ENCODE measurements around the gene HNRNPA2B1.
"Not testable (repeated sequence)": the region's sequence is repeated elsewhere in the genome, so short reads cannot be mapped to it uniquely, and the experiment has no call there.

Gene HNRNPA2B1

DNA sequence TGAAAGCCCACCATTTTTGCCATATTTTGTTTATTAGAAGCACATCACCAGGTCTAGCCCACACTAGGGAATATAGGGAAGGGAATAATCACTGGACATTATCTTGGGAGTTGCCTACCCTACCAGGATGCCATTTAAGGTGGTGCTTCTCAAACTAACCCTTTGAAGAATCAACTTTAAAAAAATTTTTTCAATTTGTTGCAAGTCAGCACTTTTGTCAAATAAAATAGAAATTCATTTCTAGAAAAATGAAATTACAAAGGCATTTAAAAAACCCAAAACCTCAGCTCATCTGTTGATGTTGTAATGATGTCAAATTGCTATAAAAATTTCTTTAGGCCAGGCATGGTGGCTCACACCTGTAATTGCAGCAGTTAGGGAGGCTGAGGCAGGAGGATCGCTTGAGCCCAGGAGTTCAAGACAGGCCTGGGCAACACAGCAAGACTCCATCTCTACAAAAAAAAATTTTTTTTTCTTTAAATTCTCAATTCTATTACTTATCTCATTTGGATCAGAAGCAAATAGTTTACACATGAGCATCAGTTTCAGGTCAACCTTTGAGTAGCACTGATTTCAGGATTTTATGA lies 51.1 kb downstream of the HNRNPA2B1 start:
- Histone ChIP-seq H3K79me2 (ENCODE audit: control insufficient read depth, low read length) (peaks cover 25% of the 10 kb centered on the region), H3K4me2 (ENCODE audit: low read length) (no peak overlapping the region), H3K9me2 (replicated peaks; ENCODE audit: control insufficient read depth, low read length) (no peaks in the 10 kb centered on the region; the same call in 1 of the 2 replicates), H3K9me3 (ENCODE audit: control insufficient read depth, insufficient read depth, low read length) (peaks cover 3% of the 10 kb centered on the region; the same call in 1 of the 2 replicates), H3K4me1 (ENCODE audit: control insufficient read depth, low read length) (peaks cover 27% of the 10 kb centered on the region), H3K27me3 (ENCODE audit: control insufficient read depth, low read length) (peaks cover 7% of the 10 kb centered on the region; the same call in 1 of the 2 replicates), H3K4me3 (ENCODE audit: low read length) (no peak overlapping the region), H4K20me1 (ENCODE audit: control insufficient read depth, insufficient read depth, low read depth, low read length) (no peaks in the 10 kb centered on the region), H3F3A (ENCODE audit: control insufficient read depth, insufficient read depth) (0 out of 2 replicates have a peak, but pooled peaks cover 7% of the 10 kb centered on the region), H3K27ac (ENCODE audit: low read depth, low read length) (no peak overlapping the region), H3K36me3 (ENCODE audit: control insufficient read depth, low read length) (0 out of 2 replicates have a peak, but pooled peaks cover 5% of the 10 kb centered on the region)
- no peak for TF ChIP-seq EZH2phosphoT487 (IDR thresholded peaks at IDR 0.05; ENCODE audit: borderline replicate concordance, low read length)
- TF ChIP-seq, protein P1, sequence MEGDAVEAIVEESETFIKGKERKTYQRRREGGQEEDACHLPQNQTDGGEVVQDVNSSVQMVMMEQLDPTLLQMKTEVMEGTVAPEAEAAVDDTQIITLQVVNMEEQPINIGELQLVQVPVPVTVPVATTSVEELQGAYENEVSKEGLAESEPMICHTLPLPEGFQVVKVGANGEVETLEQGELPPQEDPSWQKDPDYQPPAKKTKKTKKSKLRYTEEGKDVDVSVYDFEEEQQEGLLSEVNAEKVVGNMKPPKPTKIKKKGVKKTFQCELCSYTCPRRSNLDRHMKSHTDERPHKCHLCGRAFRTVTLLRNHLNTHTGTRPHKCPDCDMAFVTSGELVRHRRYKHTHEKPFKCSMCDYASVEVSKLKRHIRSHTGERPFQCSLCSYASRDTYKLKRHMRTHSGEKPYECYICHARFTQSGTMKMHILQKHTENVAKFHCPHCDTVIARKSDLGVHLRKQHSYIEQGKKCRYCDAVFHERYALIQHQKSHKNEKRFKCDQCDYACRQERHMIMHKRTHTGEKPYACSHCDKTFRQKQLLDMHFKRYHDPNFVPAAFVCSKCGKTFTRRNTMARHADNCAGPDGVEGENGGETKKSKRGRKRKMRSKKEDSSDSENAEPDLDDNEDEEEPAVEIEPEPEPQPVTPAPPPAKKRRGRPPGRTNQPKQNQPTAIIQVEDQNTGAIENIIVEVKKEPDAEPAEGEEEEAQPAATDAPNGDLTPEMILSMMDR (IDR thresholded peaks at IDR 0.05; ENCODE audit: low read depth, low read length, poor library complexity, severe bottlenecking) = no peak

GRCh38 chr7:26148307-26148700 lies 52.2 kb downstream of the HNRNPA2B1 start:
- Histone ChIP-seq H3K27me3 (ENCODE audit: control insufficient read depth, low read length) (peaks cover 14% of the 10 kb centered on the region), H3K4me1 (ENCODE audit: control insufficient read depth, low read length) (peaks cover 15% of the 10 kb centered on the region), H3K79me2 (ENCODE audit: control insufficient read depth, low read length) (peaks cover 13% of the 10 kb centered on the region)
- H3K36me3 ChIP-seq (ENCODE audit: control insufficient read depth, low read length); H3K4me3 ChIP-seq (ENCODE audit: low read length); H4K20me1 ChIP-seq (ENCODE audit: control insufficient read depth, insufficient read depth, low read depth, low read length); H3K4me2 ChIP-seq (ENCODE audit: low read length); H3K27ac ChIP-seq (ENCODE audit: low read depth, low read length); H3K9me2 ChIP-seq (replicated peaks; ENCODE audit: control insufficient read depth, low read length); H3F3A ChIP-seq (ENCODE audit: control insufficient read depth, insufficient read depth); H3K9me3 ChIP-seq (ENCODE audit: control insufficient read depth, insufficient read depth, low read length): not testable (repeated sequence)

DNA sequence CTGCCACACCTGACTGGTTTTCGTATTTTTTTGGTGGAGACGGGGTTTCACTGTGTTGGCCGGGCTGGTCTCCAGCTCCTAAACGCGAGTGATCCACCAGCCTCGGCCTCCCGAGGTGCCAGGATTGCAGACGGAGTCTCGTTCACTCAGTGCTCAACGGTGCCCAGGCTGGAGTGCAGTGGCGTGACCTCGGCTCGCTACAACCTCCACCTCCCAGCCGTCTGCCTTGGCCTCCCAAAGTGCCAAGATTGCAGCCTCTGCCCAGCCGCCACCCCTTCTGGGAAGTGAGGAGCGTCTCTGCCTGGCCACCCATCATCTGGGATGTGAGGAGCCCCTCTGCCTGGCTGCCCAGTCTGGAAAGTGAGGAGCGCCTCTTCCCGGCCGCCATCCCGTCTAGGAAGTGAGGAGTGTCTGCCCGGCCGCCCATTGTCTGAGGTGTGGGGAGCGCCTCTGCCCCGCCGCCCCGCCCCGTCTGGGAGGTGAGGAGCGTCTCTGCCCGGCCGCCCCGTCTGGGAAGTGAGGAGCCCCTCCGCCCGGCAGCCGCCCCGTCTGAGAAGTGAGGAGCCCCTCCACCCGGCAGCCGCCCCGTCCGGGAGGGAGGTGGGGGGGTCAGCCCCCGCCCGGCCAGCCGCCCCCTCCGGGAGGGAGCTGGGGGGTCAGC lies 52.8 kb downstream of the HNRNPA2B1 start:
- H3K79me2 ChIP-seq (ENCODE audit: control insufficient read depth, low read length); H3K4me3 ChIP-seq (ENCODE audit: low read length); H3K9me3 ChIP-seq (ENCODE audit: control insufficient read depth, insufficient read depth, low read length); H3K4me2 ChIP-seq (ENCODE audit: low read length); H3K27ac ChIP-seq (ENCODE audit: low read depth, low read length); H3F3A ChIP-seq (ENCODE audit: control insufficient read depth, insufficient read depth); H3K9me2 ChIP-seq (replicated peaks; ENCODE audit: control insufficient read depth, low read length); H4K20me1 ChIP-seq (ENCODE audit: control insufficient read depth, insufficient read depth, low read depth, low read length); H3K36me3 ChIP-seq (ENCODE audit: control insufficient read depth, low read length): not testable (repeated sequence)
- peaks cover 14% of the 10 kb centered on the region for H3K27me3 ChIP-seq (ENCODE audit: control insufficient read depth, low read length)
- peaks cover 10% of the 10 kb centered on the region for H3K4me1 ChIP-seq (ENCODE audit: control insufficient read depth, low read length)

DNA sequence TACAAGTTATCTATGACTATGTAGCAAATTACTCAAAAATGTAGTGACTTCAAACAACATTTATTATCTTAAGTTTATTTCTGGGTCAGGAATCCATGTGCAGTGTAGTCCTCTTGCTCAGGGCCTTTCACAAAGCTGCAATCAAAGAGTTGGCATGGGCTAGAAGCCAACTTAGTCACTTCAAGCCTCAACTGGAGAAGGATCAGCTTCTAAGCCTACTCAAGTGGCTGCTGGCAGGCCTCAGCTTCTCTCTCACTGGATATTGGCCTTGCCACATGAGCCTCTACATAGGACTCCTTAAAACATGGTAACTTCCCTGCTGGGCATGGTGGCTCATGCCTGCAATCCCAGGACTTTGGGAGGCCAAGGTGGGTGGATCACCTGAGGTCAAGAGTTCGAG lies 53.5 kb downstream of the HNRNPA2B1 start:
- Histone ChIP-seq H4K20me1 (ENCODE audit: control insufficient read depth, insufficient read depth, low read depth, low read length) (no peaks in the 10 kb centered on the region), H3K9me3 (ENCODE audit: control insufficient read depth, insufficient read depth, low read length) (peaks cover 3% of the 10 kb centered on the region; the same call in 1 of the 2 replicates), H3F3A (ENCODE audit: control insufficient read depth, insufficient read depth) (0 out of 2 replicates have a peak, but pooled peaks cover 7% of the 10 kb centered on the region), H3K36me3 (ENCODE audit: control insufficient read depth, low read length) (no peaks in the 10 kb centered on the region), H3K27ac (ENCODE audit: low read depth, low read length) (no peak overlapping the region), H3K4me2 (ENCODE audit: low read length) (no peak overlapping the region), H3K27me3 (ENCODE audit: control insufficient read depth, low read length) (peaks cover 14% of the 10 kb centered on the region), H3K4me3 (ENCODE audit: low read length) (no peak overlapping the region), H3K9me2 (replicated peaks; ENCODE audit: control insufficient read depth, low read length) (no peaks in the 10 kb centered on the region; the same call in 1 of the 2 replicates), H3K79me2 (ENCODE audit: control insufficient read depth, low read length) (0 out of 2 replicates have a peak, but pooled peaks cover 3% of the 10 kb centered on the region), H3K4me1 (ENCODE audit: control insufficient read depth, low read length) (peaks cover 10% of the 10 kb centered on the region)
- no peak for TF ChIP-seq EZH2phosphoT487 (IDR thresholded peaks at IDR 0.05; ENCODE audit: borderline replicate concordance, low read length)
- TF ChIP-seq, protein P1 (IDR thresholded peaks at IDR 0.05; ENCODE audit: low read depth, low read length, poor library complexity, severe bottlenecking) = no peak

Measured in DOHH2 (cell line).